Activated CD4-positive, alpha-beta T cell treated with anti-CD3 and anti-CD28 coated beads, Interleukin-2, amount 50 U/mL, for 4 hours (primary cell): ENCODE results near the gene POU2F1.

Experiments
- DNase-seq, 2 experiments: peaks; one replicate each; pipeline ENCODE4 v3.0.0-alpha.2; 2020

The POU2F1 gene

DNA sequence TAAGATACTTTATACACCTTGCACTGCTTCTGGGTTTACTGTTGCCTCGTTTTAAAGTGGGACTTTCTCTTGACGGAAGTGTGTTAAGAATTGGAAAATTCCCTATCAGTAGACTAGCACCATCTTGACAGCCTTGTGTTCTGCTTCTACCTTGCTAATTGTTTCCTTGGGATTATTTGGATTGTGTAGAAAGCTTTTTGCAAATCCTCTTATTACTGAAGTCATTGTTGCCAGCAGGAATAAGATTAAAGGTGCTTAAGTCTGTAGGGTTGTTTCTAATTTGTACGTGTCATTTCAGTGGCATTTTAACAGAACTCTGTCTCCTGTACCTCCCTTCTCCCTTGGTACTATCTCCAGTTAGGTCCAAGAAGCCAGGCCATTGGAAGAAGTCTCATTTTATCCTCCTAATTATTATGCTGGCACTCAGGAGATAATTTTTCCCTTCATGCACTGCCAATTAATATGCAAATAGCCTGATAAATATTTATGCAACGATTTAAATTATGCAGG, 107.7 kb downstream of the POU2F1 start:
- DNase-seq: no peak

- DNase-seq: no peak
Measured at GRCh38 chr1:167328816-167329483, 108.3 kb downstream of the POU2F1 start.

DNA sequence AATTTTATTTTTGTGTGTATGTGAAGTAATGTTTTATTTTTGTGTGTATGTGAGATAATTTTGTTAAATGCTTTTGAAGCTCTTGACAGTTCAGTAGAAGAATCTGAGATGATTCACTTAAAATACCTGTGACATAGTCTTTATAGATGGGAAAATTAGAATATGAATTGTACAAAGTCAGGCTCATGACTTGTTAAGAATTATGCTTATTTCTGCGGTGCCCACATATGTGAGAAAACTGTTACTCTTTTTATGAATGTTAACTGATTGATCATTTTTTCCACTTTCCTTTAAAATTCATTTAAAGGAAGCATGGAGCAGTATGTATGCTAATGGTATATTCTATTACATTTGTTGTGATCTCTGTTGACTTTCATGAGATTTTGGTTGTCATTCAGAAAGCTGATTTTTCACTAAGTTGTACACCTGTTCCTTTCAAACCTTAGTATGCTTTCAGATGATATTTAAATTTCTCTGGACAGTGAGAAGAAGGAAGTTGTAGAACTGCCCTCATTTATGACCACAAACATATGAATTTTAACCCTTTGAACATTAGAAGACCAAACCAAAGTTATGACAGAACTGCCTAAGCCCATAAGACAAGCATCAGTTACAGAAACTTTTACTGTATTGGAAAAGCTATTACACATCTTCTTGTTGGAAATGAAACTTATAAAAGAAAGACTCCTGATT, 110.1 kb downstream of the POU2F1 start:
- no peak for DNase-seq

DNA sequence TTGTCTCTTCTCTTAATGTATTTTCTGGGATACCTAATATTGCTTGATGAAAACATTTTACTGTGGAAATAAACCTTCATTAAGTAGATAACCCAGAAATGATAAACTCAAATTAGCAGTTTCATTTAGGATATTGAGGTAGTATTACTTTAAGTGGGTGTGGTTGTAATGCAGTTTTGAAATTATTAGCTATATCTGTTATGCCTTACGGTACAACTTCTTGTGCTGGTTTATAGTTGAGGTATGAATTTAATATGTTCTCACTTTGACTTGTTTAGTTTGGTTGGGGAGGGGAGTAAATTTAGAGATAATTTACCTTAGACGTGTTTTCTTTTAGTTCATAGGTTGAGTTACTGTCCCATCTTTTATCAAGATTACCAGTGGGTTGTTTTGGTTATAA, 111.0 kb downstream of the POU2F1 start:
- no peak for DNase-seq

GRCh38 chr1:167332503-167332902, 111.8 kb downstream of the POU2F1 start:
- no peak for DNase-seq

- DNase-seq: no peak
Measured at GRCh38 chr1:167333124-167333523, 112.4 kb downstream of the POU2F1 start.

GRCh38 chr1:167333703-167334102, 113.0 kb downstream of the POU2F1 start:
- DNase-seq: no peak

GRCh38 chr1:167339405-167339804, 118.7 kb downstream of the POU2F1 start:
- no peak for DNase-seq

DNA sequence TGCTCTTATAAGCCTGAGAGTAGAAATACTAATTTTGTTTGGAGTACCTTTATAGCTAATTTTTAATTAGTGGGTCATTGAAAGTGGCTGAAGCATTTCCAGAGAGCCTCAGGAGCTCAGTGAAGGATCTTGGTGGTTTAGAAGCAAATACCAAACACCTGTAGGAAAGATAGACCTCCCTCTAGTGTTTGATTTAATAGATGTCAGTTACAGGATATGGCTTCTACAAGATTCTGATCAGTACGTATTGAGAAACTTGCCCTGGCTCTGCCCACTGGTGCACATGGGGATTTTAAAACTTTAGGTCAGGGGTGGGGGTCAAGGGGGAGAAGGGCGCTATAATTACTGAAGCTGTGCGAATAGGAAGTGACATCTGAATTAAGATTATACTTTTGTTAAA, 122.2 kb downstream of the POU2F1 start:
- DNase-seq: no peak

GRCh38 chr1:167344112-167344511, 123.4 kb downstream of the POU2F1 start:
- DNase-seq: no peak

DNA sequence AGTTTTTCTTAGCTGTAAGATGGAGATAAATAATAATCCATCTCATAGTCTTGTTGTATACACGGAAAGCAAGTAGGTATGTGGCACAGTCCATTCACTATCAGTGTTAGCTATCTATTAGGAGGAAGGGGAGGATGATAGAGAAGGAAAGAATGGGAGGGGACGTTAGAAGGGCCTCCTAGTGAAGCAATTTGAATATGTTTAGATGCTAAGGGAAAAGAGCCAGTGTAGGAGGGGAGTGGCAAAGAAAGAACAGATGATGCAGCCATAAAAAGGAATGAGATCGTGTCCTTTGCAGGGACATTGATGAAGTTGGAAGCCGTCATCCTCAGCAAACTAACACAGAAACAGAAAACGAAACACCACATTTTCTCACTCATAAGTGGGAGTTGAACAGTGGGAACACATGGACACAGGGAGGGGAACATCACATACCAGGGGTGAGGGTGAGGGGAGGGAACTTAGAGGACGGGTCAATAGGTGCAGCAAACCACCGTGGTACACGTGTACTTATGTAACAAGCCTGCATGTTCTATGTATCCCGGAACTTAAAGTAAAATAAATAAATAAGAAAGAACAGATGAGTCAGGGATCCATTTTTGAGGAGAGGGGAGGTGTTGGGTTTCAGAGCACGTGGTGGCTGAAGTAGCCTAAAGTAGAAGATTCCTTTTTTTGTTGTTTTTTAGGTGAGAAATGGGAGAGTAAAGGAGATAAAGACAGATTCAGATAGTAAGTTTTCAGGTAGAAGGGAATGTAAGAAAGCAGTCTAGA, 124.1 kb downstream of the POU2F1 start:
- DNase-seq: no peak

GRCh38 chr1:167345386-167345733, 124.7 kb downstream of the POU2F1 start:
- no peak for DNase-seq

DNA sequence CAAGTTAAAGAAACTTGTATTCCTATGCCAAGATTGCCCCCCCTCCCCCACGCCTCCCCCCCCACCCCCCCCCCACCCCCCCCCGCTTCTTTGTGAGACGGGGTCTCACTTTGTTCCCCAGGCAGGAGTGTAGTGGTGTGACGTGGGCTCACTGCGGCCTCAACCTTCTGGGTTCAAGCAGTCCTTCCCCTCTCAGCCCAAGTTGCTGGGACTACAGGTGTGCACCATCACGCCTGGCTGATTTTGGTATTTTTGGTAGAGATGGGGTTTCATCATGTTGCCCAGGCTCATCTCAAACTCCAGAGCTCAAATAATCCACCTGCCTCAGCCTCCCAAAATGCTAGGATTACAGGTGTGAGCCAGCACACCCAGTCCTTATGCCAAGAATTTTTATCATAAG, 136.6 kb downstream of the POU2F1 start:
- DNase-seq: no peak

DNA sequence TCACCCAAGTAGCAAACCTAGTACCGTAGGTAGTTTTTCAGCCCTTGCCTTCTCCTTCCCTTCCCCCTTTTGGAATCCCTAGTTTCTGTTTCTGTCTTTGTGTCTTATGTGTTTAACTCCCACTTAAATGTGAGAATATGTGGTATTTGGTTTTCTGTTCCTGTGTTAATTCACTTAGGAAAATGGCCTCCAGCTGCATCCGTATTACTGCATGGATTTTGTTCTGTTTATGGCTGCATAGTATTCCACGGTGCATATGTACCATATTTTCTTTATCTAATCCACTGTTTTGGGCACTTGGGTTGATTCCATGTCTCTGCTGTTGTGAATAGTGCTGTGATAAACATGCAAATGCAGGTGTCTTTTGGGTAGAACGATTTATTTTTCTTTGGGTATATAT, 138.6 kb downstream of the POU2F1 start:
- no peak for DNase-seq

DNA sequence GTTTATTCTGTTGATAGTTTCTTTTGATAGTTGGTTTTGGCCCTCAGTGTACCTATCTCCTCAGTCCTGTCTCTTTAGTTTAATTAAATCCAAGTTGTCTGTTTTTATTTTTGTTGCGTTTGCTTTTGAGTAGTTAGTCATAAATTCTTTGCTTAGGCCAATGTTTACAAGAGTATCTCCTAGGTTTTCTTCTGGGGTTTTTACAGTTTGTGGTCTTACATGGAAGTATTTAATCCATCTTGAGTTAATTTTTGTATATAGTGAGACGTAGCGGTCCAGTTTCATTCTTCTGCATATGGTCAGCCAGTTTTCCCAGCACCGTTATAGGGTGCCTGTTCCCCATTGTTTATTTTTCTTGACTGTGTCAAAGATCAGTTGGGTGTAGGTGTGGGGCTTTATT, 139.4 kb downstream of the POU2F1 start:
- DNase-seq: no peak

- no peak for DNase-seq
Measured at GRCh38 chr1:167362638-167363037, 142.0 kb downstream of the POU2F1 start.

DNA sequence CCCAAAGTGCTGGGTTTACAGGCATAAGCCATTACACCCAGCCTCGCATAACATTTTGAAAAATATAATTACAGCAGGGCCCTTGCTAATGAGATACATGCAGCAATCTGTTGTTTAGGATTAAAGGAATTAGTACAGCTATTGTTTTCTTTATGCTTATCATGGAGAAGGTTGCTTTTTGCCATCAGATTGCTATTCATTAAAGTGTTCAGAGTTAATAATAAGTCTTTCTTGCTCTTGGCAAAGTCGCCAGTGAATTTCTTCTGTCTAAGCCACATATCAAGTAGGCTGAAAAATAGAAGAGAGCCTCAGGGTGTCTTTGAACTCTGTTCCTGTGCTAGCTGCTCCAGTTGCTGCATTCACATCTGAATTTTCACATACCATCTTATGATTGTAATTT, 144.1 kb downstream of the POU2F1 start:
- no peak for DNase-seq

GRCh38 chr1:167365360-167365759, 144.7 kb downstream of the POU2F1 start:
- DNase-seq: no peak

- no peak for DNase-seq
Measured at GRCh38 chr1:167367705-167368104, 147.0 kb downstream of the POU2F1 start.

GRCh38 chr1:167369175-167369574, 148.5 kb downstream of the POU2F1 start:
- no peak for DNase-seq

DNA sequence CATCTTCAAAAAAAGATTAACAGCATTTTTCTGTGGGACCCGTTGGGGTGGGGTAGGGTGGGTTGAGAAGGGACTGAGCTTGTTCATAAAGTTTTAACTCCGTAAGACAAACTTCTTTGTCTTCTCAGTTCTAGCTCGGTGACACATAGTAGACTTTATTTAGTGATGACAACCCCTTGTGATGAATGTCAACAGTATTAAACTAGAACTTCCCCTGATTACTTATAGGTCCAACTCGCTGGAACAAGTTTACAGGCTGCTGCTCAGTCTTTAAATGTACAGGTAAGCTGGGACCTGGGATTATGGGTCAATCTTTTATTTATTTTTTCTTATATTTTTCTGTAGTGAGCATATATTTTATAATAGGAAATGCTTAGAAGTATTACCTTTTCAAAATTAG, 149.2 kb downstream of the POU2F1 start:
- DNase-seq: no peak

DNA sequence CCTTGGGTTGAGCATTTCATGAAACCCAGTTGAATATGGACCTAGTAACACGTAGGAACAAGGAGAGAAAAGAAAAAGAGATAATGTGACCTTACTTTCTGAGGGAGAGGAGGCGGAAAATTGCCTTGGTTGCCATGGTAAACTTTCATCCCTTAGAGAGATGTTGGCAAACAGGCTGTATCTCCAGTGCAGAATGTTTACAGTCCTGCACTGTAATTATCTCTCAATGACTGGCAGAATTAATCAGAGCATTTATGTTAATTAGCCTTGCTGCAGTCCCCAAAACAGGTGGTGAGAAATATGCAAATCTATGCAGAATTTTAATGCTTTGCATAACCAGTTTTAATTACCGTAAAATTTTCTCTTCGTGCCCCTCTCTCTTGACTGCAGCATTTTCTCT, 150.3 kb downstream of the POU2F1 start:
- DNase-seq: no peak

DNA sequence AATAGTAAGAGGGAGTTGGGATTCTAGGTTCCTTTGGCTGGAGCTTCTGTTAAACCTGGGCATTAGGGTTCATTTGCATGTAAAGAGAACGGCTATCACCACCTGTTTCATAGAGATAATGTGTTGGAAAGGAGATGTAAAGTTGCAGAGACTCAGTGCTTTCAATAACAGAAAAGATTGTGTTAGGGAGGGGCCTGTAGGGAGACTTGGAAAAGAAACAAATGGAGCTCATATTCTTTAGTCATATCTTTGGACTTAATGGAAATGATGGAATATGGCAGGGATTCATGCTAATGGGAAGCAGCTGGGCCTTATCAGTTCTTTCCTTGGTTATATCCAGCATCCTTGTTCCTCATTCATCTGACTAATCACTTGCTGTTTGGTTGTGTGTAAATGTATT, 152.7 kb downstream of the POU2F1 start:
- no peak for DNase-seq

DNA sequence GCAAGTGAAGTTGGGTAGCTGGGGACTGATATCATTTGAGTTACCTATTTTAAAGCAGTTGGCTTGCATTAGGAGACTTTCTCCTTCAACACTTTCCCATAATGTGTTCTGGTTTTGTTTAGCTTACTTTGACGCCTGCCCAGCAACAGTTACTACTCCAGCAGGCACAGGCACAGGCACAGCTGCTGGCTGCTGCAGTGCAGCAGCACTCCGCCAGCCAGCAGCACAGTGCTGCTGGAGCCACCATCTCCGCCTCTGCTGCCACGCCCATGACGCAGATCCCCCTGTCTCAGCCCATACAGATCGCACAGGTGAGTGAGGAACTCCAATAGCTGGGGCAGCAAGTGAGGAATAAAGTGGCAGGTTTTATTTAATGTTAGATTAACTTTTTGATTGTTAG, 153.3 kb downstream of the POU2F1 start:
- no peak for DNase-seq
